ENCODE measurements around the gene SMYD4. TPM values are rescaled to one million over a fixed set of nuclear protein-coding genes. Genes with fewer than 3 reads are reported as not detected.
"Not testable (repeated sequence)": the region's sequence is repeated elsewhere in the genome, so short reads cannot be mapped to it uniquely, and the experiment has no call there.

The SMYD4 gene
- total RNA-seq, 1 experiment from 2014 or later = 12.0 TPM

- no peak for DNase-seq (ENCODE audit: low read depth, low spot score)
- in situ Hi-C loops (cut with HindIII; ENCODE audit: low pct_unique_long_range_greater_than_20kb, low sequenced_read_pairs) = no loop called here
Measured at GRCh38 chr17:1839516-1839915, 9.8 kb upstream of the SMYD4 start.

GRCh38 chr17:1834380-1835149 lies 4.9 kb upstream of the SMYD4 start:
- in situ Hi-C loops (cut with HindIII; ENCODE audit: low pct_unique_long_range_greater_than_20kb, low sequenced_read_pairs) = no loop called here
- DNase-seq (ENCODE audit: low read depth, low spot score) = no peak

- in situ Hi-C loops (cut with HindIII; ENCODE audit: low pct_unique_long_range_greater_than_20kb, low sequenced_read_pairs) = no loop called here
- peak; percentile 13 for DNase-seq (ENCODE audit: low read depth, low spot score)
Measured at GRCh38 chr17:1830288-1830687, 586 bp upstream of the SMYD4 start.

GRCh38 chr17:1829216-1829591 lies 498 bp downstream of the SMYD4 start:
- peak; percentile 5 for DNase-seq (ENCODE audit: low read depth, low spot score)
- in situ Hi-C loops (cut with HindIII; ENCODE audit: low pct_unique_long_range_greater_than_20kb, low sequenced_read_pairs) = no loop called here

GRCh38 chr17:1820528-1821252 lies 9.0 kb downstream of the SMYD4 start:
- no peak for DNase-seq (ENCODE audit: low read depth, low spot score)
- in situ Hi-C loops (cut with HindIII; ENCODE audit: low pct_unique_long_range_greater_than_20kb, low sequenced_read_pairs) = no loop called here

GRCh38 chr17:1813088-1813487 lies 16.6 kb downstream of the SMYD4 start:
- DNase-seq (ENCODE audit: low read depth, low spot score) = no peak
- in situ Hi-C loops (cut with HindIII; ENCODE audit: low pct_unique_long_range_greater_than_20kb, low sequenced_read_pairs) = no loop called here

GRCh38 chr17:1810450-1811103 lies 19.1 kb downstream of the SMYD4 start:
- in situ Hi-C loops (cut with HindIII; ENCODE audit: low pct_unique_long_range_greater_than_20kb, low sequenced_read_pairs) = no loop called here
- no peak for DNase-seq (ENCODE audit: low read depth, low spot score)

- DNase-seq (ENCODE audit: low read depth, low spot score); in situ Hi-C loops (cut with HindIII; ENCODE audit: low pct_unique_long_range_greater_than_20kb, low sequenced_read_pairs): not testable (repeated sequence)
Measured at GRCh38 chr17:1809815-1810214, 19.9 kb downstream of the SMYD4 start.

- in situ Hi-C loops (cut with HindIII; ENCODE audit: low pct_unique_long_range_greater_than_20kb, low sequenced_read_pairs) = no loop called here
- DNase-seq (ENCODE audit: low read depth, low spot score) = no peak
Measured at GRCh38 chr17:1808644-1809043, 21.1 kb downstream of the SMYD4 start.

GRCh38 chr17:1807890-1808289 lies 21.8 kb downstream of the SMYD4 start:
- in situ Hi-C loops (cut with HindIII; ENCODE audit: low pct_unique_long_range_greater_than_20kb, low sequenced_read_pairs) = no loop called here
- DNase-seq (ENCODE audit: low read depth, low spot score) = no peak

GRCh38 chr17:1803280-1803679 lies 26.4 kb downstream of the SMYD4 start:
- DNase-seq (ENCODE audit: low read depth, low spot score) = no peak
- in situ Hi-C loops (cut with HindIII; ENCODE audit: low pct_unique_long_range_greater_than_20kb, low sequenced_read_pairs) = no loop called here

- no peak for DNase-seq (ENCODE audit: low read depth, low spot score)
- in situ Hi-C loops (cut with HindIII; ENCODE audit: low pct_unique_long_range_greater_than_20kb, low sequenced_read_pairs) = no loop called here
Measured at GRCh38 chr17:1802429-1802828, 27.3 kb downstream of the SMYD4 start.

GRCh38 chr17:1800712-1801111 lies 29.0 kb downstream of the SMYD4 start:
- no peak for DNase-seq (ENCODE audit: low read depth, low spot score)
- in situ Hi-C loops (cut with HindIII; ENCODE audit: low pct_unique_long_range_greater_than_20kb, low sequenced_read_pairs) = no loop called here

GRCh38 chr17:1800240-1800639 lies 29.5 kb downstream of the SMYD4 start:
- in situ Hi-C loops (cut with HindIII; ENCODE audit: low pct_unique_long_range_greater_than_20kb, low sequenced_read_pairs) = no loop called here
- no peak for DNase-seq (ENCODE audit: low read depth, low spot score)

- in situ Hi-C loops (cut with HindIII; ENCODE audit: low pct_unique_long_range_greater_than_20kb, low sequenced_read_pairs) = not testable (repeated sequence)
Measured at GRCh38 chr17:1797846-1798245, 31.9 kb downstream of the SMYD4 start.

GRCh38 chr17:1797323-1797722 lies 32.4 kb downstream of the SMYD4 start:
- DNase-seq (ENCODE audit: low read depth, low spot score) = no peak
- in situ Hi-C loops (cut with HindIII; ENCODE audit: low pct_unique_long_range_greater_than_20kb, low sequenced_read_pairs) = no loop called here

More at GRCh38 chr17:1797846-1798245, 31.9 kb downstream of the SMYD4 start:
- DNase-seq (ENCODE audit: low read depth, low spot score) = not testable (repeated sequence)

- peak; percentile 74 for DNase-seq (ENCODE audit: low read depth, low spot score)
- in situ Hi-C loops (cut with HindIII; ENCODE audit: low pct_unique_long_range_greater_than_20kb, low sequenced_read_pairs) = no loop called here
Measured at GRCh38 chr17:1796800-1797199, 32.9 kb downstream of the SMYD4 start.

GRCh38 chr17:1793447-1793806 lies 36.3 kb downstream of the SMYD4 start:
- in situ Hi-C loops (cut with HindIII; ENCODE audit: low pct_unique_long_range_greater_than_20kb, low sequenced_read_pairs) = no loop called here
- DNase-seq (ENCODE audit: low read depth, low spot score) = no peak

Data from SK-MEL-5 (cell line).